Transverse colon (tissue), 4 donors: Measurements from ENCODE around the gene SELENOO. TPM values are rescaled to one million over a fixed set of nuclear protein-coding genes. Genes with fewer than 3 reads are reported as not detected.

ENCODE experiments used
- DNase-seq: peaks from one replicate; pipeline ENCODE4 v3.0.0-alpha.2; 2019
- H3K27ac ChIP-seq, 4 donors: fragments of 200-600 bp; sonication (generic); 2 replicates each; pipeline ENCODE4 v1.5.1; 2016 to 2018; ENCODE audit warnings: inconsistent platforms in 4 of 4
- H3K27me3 ChIP-seq: fragments of 200-600 bp; sonication (generic); 2 replicates; pipeline ENCODE4 v1.5.1; 2017; ENCODE audit warnings: inconsistent platforms
- H3K36me3 ChIP-seq, 4 donors: fragments of 200-600 bp; sonication (generic); 2 replicates each; pipeline ENCODE4 v1.5.1; 2017 to 2019; ENCODE audit warnings: inconsistent platforms in 4 of 4
- H3K4me1 ChIP-seq, 4 donors: fragments of 200-600 bp; sonication (generic); 2 replicates each; pipeline ENCODE4 v1.5.1; 2017 to 2020; ENCODE audit warnings: inconsistent platforms in 4 of 4
- H3K4me3 ChIP-seq, 4 donors: fragments of 200-600 bp; sonication (generic); 1 replicate in 1 of 4; 2 replicates in 3 of 4; pipeline versions ENCODE4 v1.5.1 to v1.6.1; 2017 to 2019; ENCODE audit warnings: inconsistent platforms in 4 of 4
- H3K9me3 ChIP-seq, 2 donors: fragments of 200-600 bp; sonication (generic); 2 replicates each; pipeline ENCODE4 v1.5.1; 2017 to 2019; ENCODE audit warnings: inconsistent platforms in 2 of 2
- EP300 ChIP-seq: sonication (generic); formaldehyde crosslinking; IDR thresholded peaks from one replicate; pipeline ENCODE4 v1.6.1; 2017; ENCODE audit warnings: antibody characterized with exemption, low read depth
- POLR2A ChIP-seq: fragments of 450-650 bp; IDR thresholded peaks from one replicate; pipeline ENCODE4 v1.6.1; 2016; ENCODE audit warnings: antibody characterized with exemption, mild to moderate bottlenecking, moderate library complexity
- POLR2AphosphoS5 ChIP-seq, 3 donors: sonication (generic); formaldehyde crosslinking; IDR thresholded peaks; one replicate each; pipeline ENCODE4 v1.6.1; 2016; ENCODE audit warnings: antibody characterized with exemption in 3 of 3
- WGBS, 2 donors: methylation state at CpG; one replicate each; pipeline ENCODE4 v1.1.5; 2018; ENCODE audit warnings: low coverage in 1 of 2; 5-methylcytosine and 5-hydroxymethylcytosine counted together
- in situ Hi-C, 4 donors: fragments of 200-750 bp; cut with MboI; loops; one replicate each; pipeline versions ENCODE4 v1.15.0 to v1.15.1; 2017; ENCODE audit warnings: low sequenced_read_pairs in 3 of 4, low pct_ligation_motif_present in 1 of 4, low pct_unique_long_range_greater_than_20kb in 1 of 4
- intact Hi-C: fragments of 100-400 bp; cut with DNase I; formaldehyde crosslinking; loops from one replicate; pipeline ENCODE4 v1.15.1; 2023; ENCODE audit warnings: low total_unique reads
- total RNA-seq, 4 donors: library from RNA; depleted of rRNA; stranded (reverse); fragments of >200 nt; gene quantifications; one replicate each; pipeline ENCODE4 v1.1.0, GENCODE V29; 2016
- TF ChIP-seq, protein P1 (sequence below), 5 experiments: fragments of 200-600 bp in 3 of 5; fragments of 450-650 bp in 2 of 5; sonication (generic) in 3 of 5; IDR thresholded peaks; 1 replicate in 2 of 5; 2 replicates in 3 of 5; pipeline ENCODE4 v1.5.1; 2016 to 2017; ENCODE audit warnings: antibody characterized with exemption in 5 of 5, inconsistent platforms in 3 of 5, mild to moderate bottlenecking in 2 of 5, moderate library complexity in 1 of 5

SELENOO gene
- total RNA-seq, 4 donors from 2014 or later: 27.3 to 91.3 (median 35.1) TPM

DNA sequence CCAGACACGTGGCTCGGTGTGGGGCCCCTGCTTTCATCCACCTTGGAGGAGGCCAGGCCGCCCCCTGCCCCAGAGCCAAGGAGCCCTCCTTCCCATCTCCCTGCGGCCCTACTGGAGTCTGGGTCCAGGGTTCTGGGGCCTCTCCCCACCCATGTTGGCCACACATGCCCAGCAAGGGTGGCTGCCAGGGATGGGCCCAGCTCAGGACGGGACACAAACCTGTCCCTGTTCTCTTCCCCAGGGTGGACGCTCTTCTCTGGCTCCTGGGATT, 25.7 kb upstream of the SELENOO start:
- 93% methylated on average over 5 of the region's 6 CpGs; no CpG with 5 or more reads in 1 of the 2 donors for WGBS, 2 donors
- Histone ChIP-seq H3K27ac (no peak overlapping the region), H3K27me3 (peaks cover 62% of the 10 kb centered on the region), H3K9me3 (no peaks in the 10 kb centered on the region), H3K36me3 (no peaks in the 10 kb centered on the region), H3K4me3 (no peak overlapping the region), H3K4me1 (peaks cover 0 to 5% (median 4%) of the 10 kb centered on the region in 4 donors)
- no peak for DNase-seq
- TF ChIP-seq EP300: no peak
- no peak for TF ChIP-seq POLR2AphosphoS5 (IDR thresholded peaks at IDR 0.05)
- no peak for TF ChIP-seq POLR2A
- TF ChIP-seq, protein P1, sequence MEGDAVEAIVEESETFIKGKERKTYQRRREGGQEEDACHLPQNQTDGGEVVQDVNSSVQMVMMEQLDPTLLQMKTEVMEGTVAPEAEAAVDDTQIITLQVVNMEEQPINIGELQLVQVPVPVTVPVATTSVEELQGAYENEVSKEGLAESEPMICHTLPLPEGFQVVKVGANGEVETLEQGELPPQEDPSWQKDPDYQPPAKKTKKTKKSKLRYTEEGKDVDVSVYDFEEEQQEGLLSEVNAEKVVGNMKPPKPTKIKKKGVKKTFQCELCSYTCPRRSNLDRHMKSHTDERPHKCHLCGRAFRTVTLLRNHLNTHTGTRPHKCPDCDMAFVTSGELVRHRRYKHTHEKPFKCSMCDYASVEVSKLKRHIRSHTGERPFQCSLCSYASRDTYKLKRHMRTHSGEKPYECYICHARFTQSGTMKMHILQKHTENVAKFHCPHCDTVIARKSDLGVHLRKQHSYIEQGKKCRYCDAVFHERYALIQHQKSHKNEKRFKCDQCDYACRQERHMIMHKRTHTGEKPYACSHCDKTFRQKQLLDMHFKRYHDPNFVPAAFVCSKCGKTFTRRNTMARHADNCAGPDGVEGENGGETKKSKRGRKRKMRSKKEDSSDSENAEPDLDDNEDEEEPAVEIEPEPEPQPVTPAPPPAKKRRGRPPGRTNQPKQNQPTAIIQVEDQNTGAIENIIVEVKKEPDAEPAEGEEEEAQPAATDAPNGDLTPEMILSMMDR (IDR thresholded peaks at IDR 0.05): no peak
- in situ Hi-C loops (no loop called here), intact Hi-C loops (no loop called here)

DNA sequence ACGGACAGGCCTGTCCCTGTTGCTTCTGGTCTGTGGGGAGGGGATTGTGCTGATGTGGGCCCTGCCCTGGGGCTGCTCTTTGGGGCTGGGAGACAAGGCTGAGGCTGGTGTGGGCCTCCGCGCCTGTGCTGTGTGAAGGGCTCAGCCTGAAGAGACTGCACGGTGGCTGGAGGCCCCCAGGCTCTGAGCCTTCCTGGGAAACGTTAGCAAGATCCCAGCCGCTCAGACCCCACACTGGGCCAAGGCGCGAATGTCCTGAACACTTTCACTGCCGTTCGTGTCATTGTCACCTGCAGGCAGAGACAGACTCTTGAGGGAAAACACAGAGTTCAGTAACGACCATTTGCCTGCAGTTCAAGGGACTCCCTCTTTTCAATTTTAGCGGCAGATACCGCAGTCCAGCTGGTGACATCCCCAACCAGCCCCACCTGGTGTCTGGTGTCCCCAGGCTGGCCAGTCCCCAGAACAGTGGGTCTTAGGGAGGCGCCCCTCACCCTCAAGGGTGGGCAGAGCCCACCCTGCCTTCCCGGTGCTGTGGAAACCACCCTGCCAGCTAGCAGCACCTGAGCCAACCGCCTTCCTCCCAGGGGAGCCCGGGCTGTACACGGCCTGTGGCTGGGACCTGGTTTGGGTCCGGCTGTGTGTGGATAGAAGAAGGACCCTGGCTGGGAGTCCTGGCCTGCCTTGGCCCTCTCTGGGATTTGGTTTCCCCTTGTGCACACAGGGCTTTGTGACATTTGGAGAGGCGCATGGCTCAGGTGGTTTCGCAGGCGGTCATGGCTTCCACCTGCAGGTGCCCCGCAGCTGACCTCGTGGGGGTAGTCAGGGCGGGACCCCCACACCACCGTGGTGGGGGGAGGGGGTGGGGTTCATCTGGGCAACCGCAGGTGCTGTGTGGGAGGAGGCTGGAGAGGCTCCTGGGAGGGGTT, 24.6 kb upstream of the SELENOO start:
- Histone ChIP-seq H3K4me1 (no peaks in the 10 kb centered on the region), H3K27ac (no peak overlapping the region), H3K36me3 (no peaks in the 10 kb centered on the region), H3K9me3 (no peaks in the 10 kb centered on the region), H3K4me3 (no peak overlapping the region), H3K27me3 (peaks cover 55% of the 10 kb centered on the region)
- intact Hi-C loops (no loop called here), in situ Hi-C loops (no loop called here)
- no peak for DNase-seq
- WGBS, 2 donors: 71% methylated on average over 19 of the region's 27 CpGs; no CpG with 5 or more reads in 1 of the 2 donors
- TF ChIP-seq EP300 (no peak), POLR2AphosphoS5 (IDR thresholded peaks at IDR 0.05) (no peak), POLR2A (no peak)
- TF ChIP-seq, protein P1 (IDR thresholded peaks at IDR 0.05): no peak

DNA sequence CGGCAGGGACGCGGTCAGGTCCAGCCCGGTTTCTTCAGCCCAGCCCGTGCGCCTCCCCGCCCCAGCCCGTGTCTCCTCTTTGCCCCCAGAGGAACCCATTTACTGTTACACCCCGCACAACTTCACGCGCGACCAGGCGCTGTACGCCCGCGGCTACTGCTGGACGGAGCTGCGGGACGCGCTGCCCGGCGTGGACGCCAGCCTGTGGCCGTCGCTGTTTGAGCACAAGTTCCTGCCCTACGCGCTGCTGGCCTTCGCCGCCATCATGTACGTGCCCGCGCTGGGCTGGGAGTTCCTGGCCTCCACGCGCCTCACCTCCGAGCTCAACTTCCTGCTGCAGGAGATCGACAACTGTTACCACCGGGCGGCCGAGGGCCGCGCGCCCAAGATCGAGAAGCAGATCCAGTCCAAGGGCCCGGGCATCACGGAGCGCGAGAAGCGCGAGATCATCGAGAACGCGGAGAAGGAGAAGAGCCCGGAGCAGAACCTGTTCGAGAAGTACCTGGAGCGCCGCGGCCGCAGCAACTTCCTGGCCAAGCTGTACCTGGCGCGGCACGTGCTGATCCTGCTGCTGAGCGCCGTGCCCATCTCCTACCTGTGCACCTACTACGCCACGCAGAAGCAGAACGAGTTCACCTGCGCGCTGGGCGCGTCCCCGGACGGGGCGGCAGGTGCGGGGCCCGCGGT, 23.8 kb upstream of the SELENOO start:
- DNase-seq: no peak
- H3K9me3 ChIP-seq: no peaks in the 10 kb centered on the region
- H3K27me3 ChIP-seq: peaks cover 47% of the 10 kb centered on the region
- intact Hi-C loops: no loop called here
- TF ChIP-seq POLR2AphosphoS5 (IDR thresholded peaks at IDR 0.05): no peak
- TF ChIP-seq EP300: no peak
- TF ChIP-seq POLR2A: no peak
- TF ChIP-seq, protein P1 (IDR thresholded peaks at IDR 0.05): no peak
- H3K4me3 ChIP-seq: no peak overlapping the region
- in situ Hi-C loops: no loop called here
- no peaks in the 10 kb centered on the region for H3K4me1 ChIP-seq
- WGBS, 2 donors: 93 to 96% methylated on average over 15 to 74 of the region's 76 CpGs
- no peaks in the 10 kb centered on the region for H3K36me3 ChIP-seq
- no peak overlapping the region for H3K27ac ChIP-seq
